ENCODE measurements around the gene AGT.

Gene AGT

GRCh38 chr1:230713915-230714764, at the start of gene AGT:
Gene AGT (minus strand): TSS chr1:230714122. CDS start chr1:230710823, 3,299 bp downstream.
- DNase-seq (ENCODE audit: low read depth): peak; percentile 92

DNA sequence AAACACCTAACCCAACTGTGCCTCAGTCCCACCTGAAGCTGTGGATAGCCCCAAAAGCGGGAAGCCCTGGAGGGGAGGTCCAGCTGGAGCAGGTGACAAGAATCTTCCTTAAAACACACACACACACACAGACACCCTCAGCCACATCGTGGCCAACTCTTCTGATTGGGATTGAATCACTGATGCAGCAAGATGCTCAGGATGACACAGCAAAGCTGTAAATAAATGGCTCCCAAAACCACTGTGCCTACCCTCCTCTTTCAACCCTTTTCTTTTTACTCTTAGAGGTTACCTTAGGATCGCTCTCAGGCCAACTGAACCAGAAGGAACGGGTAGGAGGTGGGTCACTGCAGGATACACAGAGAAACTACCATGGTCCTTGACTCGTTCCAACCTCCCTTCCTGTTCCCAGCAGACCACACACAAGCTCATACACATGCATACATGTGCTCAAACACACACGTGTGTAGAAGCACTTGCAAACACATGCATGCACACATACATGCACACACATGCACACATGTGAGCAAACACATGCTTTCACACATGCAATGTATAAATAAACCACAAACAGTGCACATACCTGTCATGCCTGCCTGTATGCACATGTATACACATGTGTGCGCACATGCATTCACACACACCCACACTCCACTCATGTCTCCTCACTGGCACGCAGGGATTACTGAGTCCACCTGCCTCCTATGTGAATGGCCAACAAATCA, 47.7 kb upstream of the AGT start:
- no peak for DNase-seq (ENCODE audit: low read depth)

GRCh38 chr1:230760360-230760827, 46.5 kb upstream of the AGT start:
- DNase-seq (ENCODE audit: low read depth): no peak

DNA sequence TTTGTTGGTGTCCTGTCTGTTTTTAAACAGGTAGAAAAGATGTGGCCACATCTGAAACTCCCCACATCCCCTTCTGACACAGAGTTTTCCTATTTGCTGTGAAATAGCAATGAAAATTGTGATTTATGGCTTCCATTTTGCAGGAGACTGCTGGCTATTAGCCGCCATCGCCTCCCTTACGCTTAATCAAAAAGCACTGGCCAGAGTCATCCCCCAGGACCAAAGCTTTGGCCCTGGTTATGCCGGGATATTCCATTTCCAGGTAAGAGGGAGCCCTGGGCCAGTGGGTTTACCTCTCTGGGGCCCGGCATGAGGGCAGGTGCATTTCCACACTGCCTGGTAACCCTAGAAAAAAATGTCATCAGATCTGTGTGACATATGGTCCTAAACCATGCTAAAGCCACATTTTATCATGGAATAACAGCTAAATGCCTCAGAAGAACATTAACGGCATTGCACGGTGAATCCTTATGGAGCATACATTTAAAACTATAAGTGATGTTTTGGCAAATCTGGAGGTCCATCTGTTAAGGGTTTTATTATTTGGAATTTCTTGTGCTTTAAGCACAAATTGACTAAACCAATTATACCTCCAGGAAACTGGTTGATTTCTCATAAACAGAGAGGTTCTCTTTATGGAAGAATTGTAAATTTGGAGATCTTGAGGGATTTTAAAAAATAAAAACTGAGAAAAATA, 45.6 kb upstream of the AGT start:
- DNase-seq (ENCODE audit: low read depth): no peak

DNA sequence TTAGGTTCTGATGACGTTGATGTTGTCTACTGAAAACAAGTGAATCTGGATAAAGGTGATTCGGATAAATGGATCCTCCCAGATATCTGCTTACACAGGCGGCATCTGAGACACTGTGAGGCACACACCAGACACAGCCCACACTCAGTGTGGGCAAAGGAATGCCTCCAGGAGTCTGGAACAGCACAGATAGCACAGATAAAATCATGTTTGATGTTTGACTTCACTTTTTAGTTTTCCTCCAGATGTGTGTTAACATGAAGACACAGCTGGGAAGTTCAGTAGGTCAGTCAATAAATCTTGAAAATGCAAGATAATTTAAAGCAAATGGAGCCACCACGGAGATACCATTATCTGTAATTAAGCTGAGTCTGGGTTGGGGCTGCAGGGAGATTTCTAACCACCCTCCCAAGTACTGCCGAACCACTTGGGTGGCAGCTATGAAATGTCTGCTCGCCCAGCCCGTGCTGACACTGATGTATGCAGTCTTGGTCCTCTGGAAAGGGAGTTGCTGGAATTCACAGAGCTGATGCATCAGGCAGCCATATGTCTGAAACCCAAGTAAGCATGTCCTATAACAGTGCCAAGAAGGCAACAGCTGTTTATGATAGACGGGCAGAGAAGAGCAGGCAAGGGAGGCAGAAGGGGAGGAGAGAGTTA, 44.9 kb upstream of the AGT start:
- DNase-seq (ENCODE audit: low read depth): peak; percentile 35

- no peak for DNase-seq (ENCODE audit: low read depth)
Observed at GRCh38 chr1:230757856-230758708, 44.2 kb upstream of the AGT start.

- peak; percentile 56 for DNase-seq (ENCODE audit: low read depth)
Observed at GRCh38 chr1:230754796-230755195, 40.9 kb upstream of the AGT start.

DNA sequence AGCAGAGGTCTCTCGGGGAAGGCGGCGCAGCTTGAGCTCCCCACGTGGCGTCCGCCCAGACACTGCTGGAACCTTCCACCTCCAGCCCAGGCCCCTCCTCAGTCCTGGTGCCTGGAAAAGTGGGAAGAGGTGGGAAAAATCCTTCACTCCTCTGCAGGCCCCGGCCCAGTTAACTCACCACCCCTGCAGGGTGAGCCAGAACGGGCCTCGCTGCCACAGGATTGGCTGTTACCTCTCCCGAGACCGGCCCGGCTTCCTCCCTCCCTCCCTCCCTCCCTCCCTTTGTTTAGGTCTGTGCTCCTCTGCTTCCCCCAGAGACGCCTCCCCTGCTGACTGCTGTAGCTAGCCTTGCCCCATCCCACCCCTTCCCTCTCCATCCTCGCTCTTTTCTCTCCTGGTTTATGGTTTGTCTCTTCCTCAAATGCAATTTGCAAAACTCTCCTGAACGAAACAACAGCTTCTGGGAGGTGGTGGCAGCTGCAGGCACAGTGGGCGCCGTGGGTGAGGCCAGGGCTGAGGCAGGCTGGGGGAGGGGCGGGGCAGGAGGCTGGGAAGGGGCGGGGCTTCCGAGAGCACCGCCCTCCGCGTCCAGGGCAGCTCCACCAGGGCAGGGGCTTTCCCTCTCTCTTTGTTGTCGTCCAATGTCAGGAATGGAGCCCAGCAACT, 39.8 kb upstream of the AGT start:
- no peak for DNase-seq (ENCODE audit: low read depth)

DNA sequence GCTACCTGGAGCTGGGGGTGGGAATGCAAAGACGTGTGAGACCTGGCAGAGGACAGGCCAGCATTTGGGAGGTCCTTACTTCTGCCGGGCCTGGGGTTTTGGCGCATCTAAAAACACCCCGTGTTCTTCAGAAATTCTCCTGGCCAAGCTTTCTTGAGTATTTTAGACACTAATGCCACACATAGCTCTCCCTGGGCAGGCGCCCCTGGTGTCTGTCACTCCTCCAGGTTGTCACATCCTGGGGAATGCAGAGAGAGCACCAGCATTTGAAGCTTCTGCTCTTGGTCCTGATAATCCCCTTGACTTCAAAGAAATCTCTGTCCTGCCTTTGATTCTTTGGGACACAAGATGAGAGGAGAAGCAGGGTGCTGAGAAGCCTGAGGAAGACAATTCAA, 39.3 kb upstream of the AGT start:
- DNase-seq (ENCODE audit: low read depth): no peak

GRCh38 chr1:230752407-230752806, 38.5 kb upstream of the AGT start:
- DNase-seq (ENCODE audit: low read depth): no peak

- no peak for DNase-seq (ENCODE audit: low read depth)
Observed at GRCh38 chr1:230750986-230751625, 37.2 kb upstream of the AGT start.

- DNase-seq (ENCODE audit: low read depth): no peak
Observed at GRCh38 chr1:230750576-230750975, 36.7 kb upstream of the AGT start.

DNA sequence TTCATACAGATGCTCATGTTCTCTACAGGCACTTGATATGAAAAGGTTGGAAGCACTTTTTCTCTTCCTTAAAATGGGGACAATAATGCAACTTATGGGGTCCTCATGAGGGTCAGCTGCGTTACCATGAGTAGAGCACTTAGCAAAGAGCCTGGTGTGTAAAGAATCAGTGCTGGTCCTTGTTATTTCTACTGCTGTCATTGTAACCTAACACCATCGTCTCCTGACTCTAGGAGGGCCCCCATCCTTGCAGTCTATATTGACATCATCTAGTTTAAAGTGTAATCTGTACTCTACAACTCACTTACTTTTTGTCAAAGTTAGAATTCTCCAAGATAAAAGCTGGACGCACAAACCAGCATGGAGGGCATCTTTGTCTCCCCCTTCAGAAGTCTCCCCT, 35.7 kb upstream of the AGT start:
- no peak for DNase-seq (ENCODE audit: low read depth)

DNA sequence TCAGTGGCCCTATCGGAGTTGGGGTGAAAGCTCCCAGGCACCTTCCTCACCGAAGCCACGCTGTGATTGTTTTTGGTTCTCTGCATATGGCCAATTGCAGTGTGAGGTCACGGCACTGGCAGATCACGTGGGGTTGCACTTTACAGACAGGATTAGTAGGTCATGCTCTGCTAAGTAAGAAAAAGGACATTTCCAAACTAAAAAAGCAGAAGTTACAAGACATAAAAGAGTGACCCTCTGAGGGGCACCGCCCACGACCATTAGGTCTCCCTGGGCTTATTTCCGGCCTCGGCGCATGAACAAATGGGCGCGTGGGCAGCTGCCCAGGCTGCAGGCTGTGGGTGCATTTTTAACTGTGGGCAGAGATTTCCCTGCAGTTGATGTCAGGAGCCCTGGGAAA, 35.2 kb upstream of the AGT start:
- DNase-seq (ENCODE audit: low read depth): no peak

GRCh38 chr1:230747890-230748800, 34.2 kb upstream of the AGT start:
- DNase-seq (ENCODE audit: low read depth): no peak

DNA sequence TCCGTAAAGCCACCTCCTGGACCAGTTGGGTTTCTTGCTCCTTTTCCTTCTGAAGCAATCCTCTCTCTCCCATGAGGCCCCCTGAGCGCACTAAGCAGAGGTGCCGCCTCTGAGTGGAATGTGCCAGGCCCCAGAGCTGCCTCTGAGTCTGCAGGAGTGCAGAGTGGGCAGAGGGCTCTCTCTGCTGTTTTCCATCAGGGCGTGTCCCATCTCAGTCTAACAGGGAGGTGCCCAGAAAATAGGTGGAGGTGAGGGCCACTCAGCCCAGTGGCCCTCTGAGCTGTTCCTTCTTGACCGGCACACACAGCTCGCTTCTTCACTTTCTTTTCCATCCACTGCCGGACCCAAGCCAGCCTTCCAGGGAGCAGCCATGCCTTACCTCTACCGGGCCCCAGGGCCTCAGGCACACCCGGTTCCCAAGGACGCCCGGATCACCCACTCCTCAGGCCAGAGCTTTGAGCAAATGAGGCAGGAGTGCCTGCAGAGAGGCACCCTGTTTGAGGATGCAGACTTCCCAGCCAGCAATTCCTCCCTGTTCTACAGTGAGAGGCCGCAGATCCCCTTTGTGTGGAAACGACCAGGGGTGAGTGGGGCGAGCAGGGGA, 33.3 kb upstream of the AGT start, which contains the start of gene CAPN9:
TSS of gene CAPN9 (plus strand) at position 262 of the 604 bp plus-strand sequence. CDS start at position 371, 109 bp downstream.
- no peak for DNase-seq (ENCODE audit: low read depth)

DNA sequence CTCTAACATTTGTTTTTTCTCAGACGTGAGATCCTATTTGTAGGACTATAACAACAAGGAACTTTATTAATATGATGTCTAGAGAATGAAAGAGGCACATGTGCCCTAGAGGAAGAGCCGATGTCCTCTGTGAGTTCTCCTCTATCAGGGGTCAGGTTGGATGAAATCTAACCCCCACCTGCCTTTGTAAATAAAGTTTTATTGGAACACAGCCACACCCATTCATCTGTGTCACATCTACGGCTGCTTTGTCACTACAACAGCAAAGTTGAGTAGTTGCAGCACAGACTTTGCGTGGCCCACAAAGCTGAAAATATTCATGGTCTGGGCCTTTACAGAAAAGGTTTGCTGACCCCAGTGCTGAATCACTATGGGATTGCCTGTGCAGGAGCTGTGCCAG, 32.7 kb upstream of the AGT start:
- no peak for DNase-seq (ENCODE audit: low read depth)

GRCh38 chr1:230745071-230745470, 31.1 kb upstream of the AGT start:
- DNase-seq (ENCODE audit: low read depth): no peak
